ENCODE measurements around the gene ATG14.
"Not testable (repeated sequence)": the region's sequence is repeated elsewhere in the genome, so short reads cannot be mapped to it uniquely, and the experiment has no call there.

The ATG14 gene

GRCh38 chr14:55350461-55350860, 61.2 kb downstream of the ATG14 start:
- DNase-seq, result no peak

- DNase-seq, result no peak
Observed at GRCh38 chr14:55349565-55349964, 62.1 kb downstream of the ATG14 start.

- no peak for DNase-seq
Observed at GRCh38 chr14:55348766-55349453, 62.7 kb downstream of the ATG14 start.

- no peak for DNase-seq
Observed at GRCh38 chr14:55347748-55348147, 63.9 kb downstream of the ATG14 start.

GRCh38 chr14:55347040-55347439, 64.6 kb downstream of the ATG14 start:
- DNase-seq, result no peak

- not testable (repeated sequence) for DNase-seq
Observed at GRCh38 chr14:55344582-55345163, 67.0 kb downstream of the ATG14 start.

- DNase-seq, result no peak
Observed at GRCh38 chr14:55341781-55342180, 69.8 kb downstream of the ATG14 start.

GRCh38 chr14:55340482-55340881, 71.1 kb downstream of the ATG14 start:
- DNase-seq, result no peak

GRCh38 chr14:55339770-55340169, 71.9 kb downstream of the ATG14 start:
- DNase-seq, result no peak

- no peak for DNase-seq
Observed at GRCh38 chr14:55336691-55337090, 74.9 kb downstream of the ATG14 start.

- DNase-seq, result no peak
Observed at GRCh38 chr14:55336162-55336561, 75.5 kb downstream of the ATG14 start.

GRCh38 chr14:55333711-55334485, 77.7 kb downstream of the ATG14 start:
- no peak for DNase-seq

- no peak for DNase-seq
Observed at GRCh38 chr14:55332654-55333570, 78.7 kb downstream of the ATG14 start.

GRCh38 chr14:55329999-55330710, 81.5 kb downstream of the ATG14 start:
- no peak for DNase-seq

- DNase-seq, result no peak
Observed at GRCh38 chr14:55328317-55328716, 83.3 kb downstream of the ATG14 start.

- DNase-seq, result no peak
Observed at GRCh38 chr14:55327179-55327578, 84.5 kb downstream of the ATG14 start.

- no peak for DNase-seq
Observed at GRCh38 chr14:55324812-55325211, 86.8 kb downstream of the ATG14 start.

- DNase-seq, result no peak
Observed at GRCh38 chr14:55323910-55324309, 87.7 kb downstream of the ATG14 start.

GRCh38 chr14:55318694-55319093, 92.9 kb downstream of the ATG14 start:
- DNase-seq, result no peak

GRCh38 chr14:55317542-55318306, 93.9 kb downstream of the ATG14 start:
- no peak for DNase-seq

GRCh38 chr14:55316564-55316963, 95.1 kb downstream of the ATG14 start:
- no peak for DNase-seq
